ENCODE measurements around the gene EGR1.

DNA sequence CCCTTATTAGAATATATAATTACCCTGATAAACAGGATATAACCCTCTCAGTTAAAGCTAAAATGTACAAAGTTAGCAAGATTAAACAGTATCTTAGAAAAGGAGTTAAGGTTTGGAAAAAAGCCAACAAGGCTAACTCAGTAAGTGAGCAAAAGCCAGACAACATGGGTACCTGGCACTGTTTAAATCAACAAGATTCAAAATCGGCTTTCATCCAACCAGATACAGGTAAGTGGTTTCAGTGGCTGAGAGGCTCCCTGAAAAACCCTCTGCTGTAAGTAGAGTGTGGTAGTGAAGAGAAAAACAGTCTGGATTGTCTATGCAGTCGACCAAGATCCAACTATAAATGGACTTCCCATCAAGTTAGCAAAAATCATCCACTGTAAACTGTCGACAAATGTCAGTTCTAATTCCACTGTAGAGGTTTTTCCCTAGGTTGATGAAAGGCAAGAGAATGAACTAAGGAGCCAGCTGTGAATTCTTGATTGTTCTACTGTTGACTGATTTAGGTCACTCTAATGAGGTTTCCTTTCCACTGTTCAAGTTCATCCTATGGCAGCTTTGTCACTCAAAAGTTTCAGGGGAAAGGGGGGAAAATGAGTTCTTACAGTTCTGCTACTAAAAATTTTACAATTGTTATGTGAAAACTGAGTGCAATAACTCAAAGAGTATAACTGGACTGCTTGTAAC is 50.4 kb downstream of the EGR1 start:
- TF ChIP-seq, protein P1, sequence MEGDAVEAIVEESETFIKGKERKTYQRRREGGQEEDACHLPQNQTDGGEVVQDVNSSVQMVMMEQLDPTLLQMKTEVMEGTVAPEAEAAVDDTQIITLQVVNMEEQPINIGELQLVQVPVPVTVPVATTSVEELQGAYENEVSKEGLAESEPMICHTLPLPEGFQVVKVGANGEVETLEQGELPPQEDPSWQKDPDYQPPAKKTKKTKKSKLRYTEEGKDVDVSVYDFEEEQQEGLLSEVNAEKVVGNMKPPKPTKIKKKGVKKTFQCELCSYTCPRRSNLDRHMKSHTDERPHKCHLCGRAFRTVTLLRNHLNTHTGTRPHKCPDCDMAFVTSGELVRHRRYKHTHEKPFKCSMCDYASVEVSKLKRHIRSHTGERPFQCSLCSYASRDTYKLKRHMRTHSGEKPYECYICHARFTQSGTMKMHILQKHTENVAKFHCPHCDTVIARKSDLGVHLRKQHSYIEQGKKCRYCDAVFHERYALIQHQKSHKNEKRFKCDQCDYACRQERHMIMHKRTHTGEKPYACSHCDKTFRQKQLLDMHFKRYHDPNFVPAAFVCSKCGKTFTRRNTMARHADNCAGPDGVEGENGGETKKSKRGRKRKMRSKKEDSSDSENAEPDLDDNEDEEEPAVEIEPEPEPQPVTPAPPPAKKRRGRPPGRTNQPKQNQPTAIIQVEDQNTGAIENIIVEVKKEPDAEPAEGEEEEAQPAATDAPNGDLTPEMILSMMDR (IDR thresholded peaks at IDR 0.05; ENCODE audit: low read depth, low read length, missing input control), result no peak
- TF ChIP-seq RAD21 (IDR thresholded peaks at IDR 0.05) (no peak), YY1 (IDR thresholded peaks at IDR 0.05) (no peak), SP1 (IDR thresholded peaks at IDR 0.05) (no peak), GABPA (IDR thresholded peaks at IDR 0.05 in 1 of 2, conservative IDR thresholded peaks at IDR 0.05 in 1 of 2) (no peak), HNF4G (IDR thresholded peaks at IDR 0.05) (no peak), NR2F2 (IDR thresholded peaks at IDR 0.05) (no peak), EGR1 (IDR thresholded peaks at IDR 0.05; ENCODE audit: low read depth in 2 of 2) (no peak)
- TF ChIP-seq, protein P2, sequence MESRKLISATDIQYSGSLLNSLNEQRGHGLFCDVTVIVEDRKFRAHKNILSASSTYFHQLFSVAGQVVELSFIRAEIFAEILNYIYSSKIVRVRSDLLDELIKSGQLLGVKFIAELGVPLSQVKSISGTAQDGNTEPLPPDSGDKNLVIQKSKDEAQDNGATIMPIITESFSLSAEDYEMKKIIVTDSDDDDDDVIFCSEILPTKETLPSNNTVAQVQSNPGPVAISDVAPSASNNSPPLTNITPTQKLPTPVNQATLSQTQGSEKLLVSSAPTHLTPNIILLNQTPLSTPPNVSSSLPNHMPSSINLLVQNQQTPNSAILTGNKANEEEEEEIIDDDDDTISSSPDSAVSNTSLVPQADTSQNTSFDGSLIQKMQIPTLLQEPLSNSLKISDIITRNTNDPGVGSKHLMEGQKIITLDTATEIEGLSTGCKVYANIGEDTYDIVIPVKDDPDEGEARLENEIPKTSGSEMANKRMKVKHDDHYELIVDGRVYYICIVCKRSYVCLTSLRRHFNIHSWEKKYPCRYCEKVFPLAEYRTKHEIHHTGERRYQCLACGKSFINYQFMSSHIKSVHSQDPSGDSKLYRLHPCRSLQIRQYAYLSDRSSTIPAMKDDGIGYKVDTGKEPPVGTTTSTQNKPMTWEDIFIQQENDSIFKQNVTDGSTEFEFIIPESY (IDR thresholded peaks at IDR 0.05), result no peak
- TF ChIP-seq, protein P3, sequence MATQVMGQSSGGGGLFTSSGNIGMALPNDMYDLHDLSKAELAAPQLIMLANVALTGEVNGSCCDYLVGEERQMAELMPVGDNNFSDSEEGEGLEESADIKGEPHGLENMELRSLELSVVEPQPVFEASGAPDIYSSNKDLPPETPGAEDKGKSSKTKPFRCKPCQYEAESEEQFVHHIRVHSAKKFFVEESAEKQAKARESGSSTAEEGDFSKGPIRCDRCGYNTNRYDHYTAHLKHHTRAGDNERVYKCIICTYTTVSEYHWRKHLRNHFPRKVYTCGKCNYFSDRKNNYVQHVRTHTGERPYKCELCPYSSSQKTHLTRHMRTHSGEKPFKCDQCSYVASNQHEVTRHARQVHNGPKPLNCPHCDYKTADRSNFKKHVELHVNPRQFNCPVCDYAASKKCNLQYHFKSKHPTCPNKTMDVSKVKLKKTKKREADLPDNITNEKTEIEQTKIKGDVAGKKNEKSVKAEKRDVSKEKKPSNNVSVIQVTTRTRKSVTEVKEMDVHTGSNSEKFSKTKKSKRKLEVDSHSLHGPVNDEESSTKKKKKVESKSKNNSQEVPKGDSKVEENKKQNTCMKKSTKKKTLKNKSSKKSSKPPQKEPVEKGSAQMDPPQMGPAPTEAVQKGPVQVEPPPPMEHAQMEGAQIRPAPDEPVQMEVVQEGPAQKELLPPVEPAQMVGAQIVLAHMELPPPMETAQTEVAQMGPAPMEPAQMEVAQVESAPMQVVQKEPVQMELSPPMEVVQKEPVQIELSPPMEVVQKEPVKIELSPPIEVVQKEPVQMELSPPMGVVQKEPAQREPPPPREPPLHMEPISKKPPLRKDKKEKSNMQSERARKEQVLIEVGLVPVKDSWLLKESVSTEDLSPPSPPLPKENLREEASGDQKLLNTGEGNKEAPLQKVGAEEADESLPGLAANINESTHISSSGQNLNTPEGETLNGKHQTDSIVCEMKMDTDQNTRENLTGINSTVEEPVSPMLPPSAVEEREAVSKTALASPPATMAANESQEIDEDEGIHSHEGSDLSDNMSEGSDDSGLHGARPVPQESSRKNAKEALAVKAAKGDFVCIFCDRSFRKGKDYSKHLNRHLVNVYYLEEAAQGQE (IDR thresholded peaks at IDR 0.05), result no peak
- TF ChIP-seq, protein P4, sequence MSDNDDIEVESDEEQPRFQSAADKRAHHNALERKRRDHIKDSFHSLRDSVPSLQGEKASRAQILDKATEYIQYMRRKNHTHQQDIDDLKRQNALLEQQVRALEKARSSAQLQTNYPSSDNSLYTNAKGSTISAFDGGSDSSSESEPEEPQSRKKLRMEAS (IDR thresholded peaks at IDR 0.05), result no peak
- TF ChIP-seq, protein P5, sequence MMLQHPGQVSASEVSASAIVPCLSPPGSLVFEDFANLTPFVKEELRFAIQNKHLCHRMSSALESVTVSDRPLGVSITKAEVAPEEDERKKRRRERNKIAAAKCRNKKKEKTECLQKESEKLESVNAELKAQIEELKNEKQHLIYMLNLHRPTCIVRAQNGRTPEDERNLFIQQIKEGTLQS (IDR thresholded peaks at IDR 0.05), result no peak
